Body of pancreas (tissue), 4 donors: ENCODE measurements around the gene GFY.

Source experiments
- POLR2A ChIP-seq, 3 donors: fragments of 450-650 bp; IDR thresholded peaks; one replicate each; pipeline ENCODE4 v1.6.1; 2016; ENCODE audit warnings: antibody characterized with exemption in 3 of 3, mild to moderate bottlenecking in 2 of 3
- TF ChIP-seq, protein P1 (sequence below), 7 experiments: fragments of 450-650 bp in 4 of 7; fragments of 200-600 bp in 3 of 7; sonication (generic) in 3 of 7; IDR thresholded peaks; one replicate each; pipeline ENCODE4 v1.5.1; 2016 to 2019; ENCODE audit warnings: antibody characterized with exemption in 7 of 7

DNA sequence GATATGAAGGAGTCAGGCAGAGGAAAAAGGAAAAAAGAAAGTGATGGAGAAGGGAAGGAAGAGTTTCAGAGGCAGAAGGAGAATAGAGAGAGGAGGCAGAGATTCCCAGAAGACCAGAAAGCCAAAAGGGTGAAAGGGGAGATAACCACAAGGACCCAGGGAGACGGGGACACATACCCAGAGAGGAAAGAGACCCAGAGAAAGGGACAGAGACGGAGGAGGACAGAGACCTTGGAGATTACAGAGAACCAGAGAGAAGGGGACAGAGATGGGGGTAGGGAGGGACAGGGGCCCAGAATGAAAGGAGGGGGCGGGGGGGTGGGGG lies 3.3 kb upstream of the GFY start:
- TF ChIP-seq, protein P1, sequence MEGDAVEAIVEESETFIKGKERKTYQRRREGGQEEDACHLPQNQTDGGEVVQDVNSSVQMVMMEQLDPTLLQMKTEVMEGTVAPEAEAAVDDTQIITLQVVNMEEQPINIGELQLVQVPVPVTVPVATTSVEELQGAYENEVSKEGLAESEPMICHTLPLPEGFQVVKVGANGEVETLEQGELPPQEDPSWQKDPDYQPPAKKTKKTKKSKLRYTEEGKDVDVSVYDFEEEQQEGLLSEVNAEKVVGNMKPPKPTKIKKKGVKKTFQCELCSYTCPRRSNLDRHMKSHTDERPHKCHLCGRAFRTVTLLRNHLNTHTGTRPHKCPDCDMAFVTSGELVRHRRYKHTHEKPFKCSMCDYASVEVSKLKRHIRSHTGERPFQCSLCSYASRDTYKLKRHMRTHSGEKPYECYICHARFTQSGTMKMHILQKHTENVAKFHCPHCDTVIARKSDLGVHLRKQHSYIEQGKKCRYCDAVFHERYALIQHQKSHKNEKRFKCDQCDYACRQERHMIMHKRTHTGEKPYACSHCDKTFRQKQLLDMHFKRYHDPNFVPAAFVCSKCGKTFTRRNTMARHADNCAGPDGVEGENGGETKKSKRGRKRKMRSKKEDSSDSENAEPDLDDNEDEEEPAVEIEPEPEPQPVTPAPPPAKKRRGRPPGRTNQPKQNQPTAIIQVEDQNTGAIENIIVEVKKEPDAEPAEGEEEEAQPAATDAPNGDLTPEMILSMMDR (IDR thresholded peaks at IDR 0.05): no peak
- no peak for TF ChIP-seq POLR2A (IDR thresholded peaks at IDR 0.05)
